ENCODE data around the gene GOSR1. TPM values are rescaled to one million over a fixed set of nuclear protein-coding genes. Genes with fewer than 3 reads are reported as not detected.

GOSR1 gene
- total RNA-seq, 1 experiment from 2014 or later = 86.5 TPM

GRCh38 chr17:30477774-30478115, 537 bp downstream of the GOSR1 start:
- peaks cover 13% of the 10 kb centered on the region for H3K4me1 Mint-ChIP-seq (ENCODE audit: low read depth, unreplicated experiment)
- TF ChIP-seq, protein P1, sequence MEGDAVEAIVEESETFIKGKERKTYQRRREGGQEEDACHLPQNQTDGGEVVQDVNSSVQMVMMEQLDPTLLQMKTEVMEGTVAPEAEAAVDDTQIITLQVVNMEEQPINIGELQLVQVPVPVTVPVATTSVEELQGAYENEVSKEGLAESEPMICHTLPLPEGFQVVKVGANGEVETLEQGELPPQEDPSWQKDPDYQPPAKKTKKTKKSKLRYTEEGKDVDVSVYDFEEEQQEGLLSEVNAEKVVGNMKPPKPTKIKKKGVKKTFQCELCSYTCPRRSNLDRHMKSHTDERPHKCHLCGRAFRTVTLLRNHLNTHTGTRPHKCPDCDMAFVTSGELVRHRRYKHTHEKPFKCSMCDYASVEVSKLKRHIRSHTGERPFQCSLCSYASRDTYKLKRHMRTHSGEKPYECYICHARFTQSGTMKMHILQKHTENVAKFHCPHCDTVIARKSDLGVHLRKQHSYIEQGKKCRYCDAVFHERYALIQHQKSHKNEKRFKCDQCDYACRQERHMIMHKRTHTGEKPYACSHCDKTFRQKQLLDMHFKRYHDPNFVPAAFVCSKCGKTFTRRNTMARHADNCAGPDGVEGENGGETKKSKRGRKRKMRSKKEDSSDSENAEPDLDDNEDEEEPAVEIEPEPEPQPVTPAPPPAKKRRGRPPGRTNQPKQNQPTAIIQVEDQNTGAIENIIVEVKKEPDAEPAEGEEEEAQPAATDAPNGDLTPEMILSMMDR (IDR thresholded peaks at IDR 0.05; ENCODE audit: insufficient read depth in 1 of 2, low read depth in 1 of 2, low read length in 1 of 2, severe bottlenecking in 1 of 2, unreplicated experiment in 1 of 2) = no peak
- ChIA-PET CTCF (interaction anchor here (0.7 to 1.4 kb wide), 5 partner anchors 17 to 237 kb away, joined by 3 to 4 read pairs (median 3); no protein-coding TSS in a partner anchor), POLR2A (interaction anchor here (0.9 to 2.2 kb wide), 2 partner anchors 29 to 123 kb away, joined by 4 to 8 read pairs; no protein-coding TSS in a partner anchor)
- H3K4me3 Mint-ChIP-seq (ENCODE audit: unreplicated experiment) = peak overlapping the region; percentile 91
- Histone ChIP-seq H3K36me3 (ENCODE audit: control insufficient read depth, insufficient read depth, low read length) (no peaks in the 10 kb centered on the region), H3K4me3 (ENCODE audit: low read depth, low read length) (peak overlapping the region; percentile 96), H3K9me3 (no peaks in the 10 kb centered on the region), H3K27me3 (replicated peaks; ENCODE audit: control insufficient read depth, insufficient read depth, low read length) (no peaks in the 10 kb centered on the region), H3K4me1 (no peaks in the 10 kb centered on the region; the same call in 1 of the 2 replicates)
- peaks cover 42% of the 10 kb centered on the region for H3K36me3 Mint-ChIP-seq (ENCODE audit: insufficient read depth, unreplicated experiment)
- no peaks in the 10 kb centered on the region for H3K9me3 Mint-ChIP-seq (ENCODE audit: unreplicated experiment)
- H3K27me3 Mint-ChIP-seq (ENCODE audit: insufficient read depth, unreplicated experiment) = no peaks in the 10 kb centered on the region
- no peak for DNase-seq
- H3K27ac Mint-ChIP-seq (ENCODE audit: unreplicated experiment) = peak overlapping the region; percentile 97
- BruUV-seq (replicated peaks) = no TSS peak
- intact Hi-C loops (cut with micrococcal nuclease; ENCODE audit: unreplicated experiment) = loop anchor here (1.0 to 5.0 kb wide), 3 partner anchors 26 to 240 kb away; no protein-coding TSS in a partner anchor

GRCh38 chr17:30482555-30482954, 5.3 kb downstream of the GOSR1 start:
- no peaks in the 10 kb centered on the region for H3K9me3 ChIP-seq
- CTCF ChIA-PET = no interaction called here
- BruUV-seq (replicated peaks) = no TSS peak
- Mint-ChIP-seq H3K4me3 (ENCODE audit: unreplicated experiment) (no peak overlapping the region), H3K27ac (ENCODE audit: unreplicated experiment) (no peak overlapping the region), H3K4me1 (ENCODE audit: low read depth, unreplicated experiment) (no peaks in the 10 kb centered on the region), H3K36me3 (ENCODE audit: insufficient read depth, unreplicated experiment) (peaks cover 77% of the 10 kb centered on the region), H3K9me3 (ENCODE audit: unreplicated experiment) (no peaks in the 10 kb centered on the region), H3K27me3 (ENCODE audit: insufficient read depth, unreplicated experiment) (no peaks in the 10 kb centered on the region)
- POLR2A ChIA-PET = no interaction called here
- no peak overlapping the region for H3K4me3 ChIP-seq (ENCODE audit: low read depth, low read length)
- intact Hi-C loops (cut with micrococcal nuclease; ENCODE audit: unreplicated experiment) = no loop called here
- H3K27me3 ChIP-seq (replicated peaks; ENCODE audit: control insufficient read depth, insufficient read depth, low read length) = no peaks in the 10 kb centered on the region
- H3K36me3 ChIP-seq (ENCODE audit: control insufficient read depth, insufficient read depth, low read length) = no peaks in the 10 kb centered on the region
- H3K4me1 ChIP-seq = no peaks in the 10 kb centered on the region
- TF ChIP-seq, protein P1 (IDR thresholded peaks at IDR 0.05; ENCODE audit: insufficient read depth in 1 of 2, low read depth in 1 of 2, low read length in 1 of 2, severe bottlenecking in 1 of 2, unreplicated experiment in 1 of 2) = no peak
- DNase-seq = no peak

- POLR2A ChIA-PET = no interaction called here
- Mint-ChIP-seq H3K9me3 (ENCODE audit: unreplicated experiment) (no peaks in the 10 kb centered on the region), H3K27ac (ENCODE audit: unreplicated experiment) (no peak overlapping the region), H3K36me3 (ENCODE audit: insufficient read depth, unreplicated experiment) (peaks cover 79% of the 10 kb centered on the region), H3K4me1 (ENCODE audit: low read depth, unreplicated experiment) (no peaks in the 10 kb centered on the region), H3K4me3 (ENCODE audit: unreplicated experiment) (no peak overlapping the region), H3K27me3 (ENCODE audit: insufficient read depth, unreplicated experiment) (no peaks in the 10 kb centered on the region)
- no peak for DNase-seq
- intact Hi-C loops (cut with micrococcal nuclease; ENCODE audit: unreplicated experiment) = no loop called here
- Histone ChIP-seq H3K27me3 (replicated peaks; ENCODE audit: control insufficient read depth, insufficient read depth, low read length) (no peaks in the 10 kb centered on the region), H3K9me3 (no peaks in the 10 kb centered on the region), H3K4me3 (ENCODE audit: low read depth, low read length) (no peak overlapping the region), H3K36me3 (ENCODE audit: control insufficient read depth, insufficient read depth, low read length) (no peaks in the 10 kb centered on the region), H3K4me1 (no peaks in the 10 kb centered on the region)
- no TSS peak for BruUV-seq (replicated peaks)
- CTCF ChIA-PET = no interaction called here
- TF ChIP-seq, protein P1 (IDR thresholded peaks at IDR 0.05; ENCODE audit: insufficient read depth in 1 of 2, low read depth in 1 of 2, low read length in 1 of 2, severe bottlenecking in 1 of 2, unreplicated experiment in 1 of 2) = no peak
Observed at GRCh38 chr17:30483159-30483558, 6.0 kb downstream of the GOSR1 start.
